K562 (cell line): Measurements from ENCODE around the gene CSMD2. TPM values are rescaled to one million over a fixed set of nuclear protein-coding genes. Genes with fewer than 3 reads are reported as not detected.

ENCODE experiments used
- ARID3A ChIP-seq: IDR thresholded peaks from 2 replicates; pipeline ENCODE4 v1.6.1; 2012; ENCODE audit warnings: low read depth, low read length, improper control_type of control experiment, borderline replicate concordance
- CREB5 ChIP-seq: fragments of 250-450 bp; sonication (Bioruptor Pico); IDR thresholded peaks from 2 replicates; pipeline ENCODE4 v1.5.0; 2020; ENCODE audit warnings: mild to moderate bottlenecking
- E2F4 ChIP-seq: sonication (generic); formaldehyde crosslinking; IDR thresholded peaks from 2 replicates; pipeline ENCODE4 v1.8.0; 2022; ENCODE audit warnings: mild to moderate bottlenecking, low read depth, missing genetic modification reagents
- HNRNPH1 ChIP-seq: fragments of 200-400 bp; formaldehyde crosslinking; optimal IDR thresholded peaks from 2 replicates; pipeline ENCODE3; 2017; ENCODE audit warnings: low read depth, mild to moderate bottlenecking, low read length, moderate library complexity
- PREB ChIP-seq: sonication (generic); formaldehyde crosslinking; IDR thresholded peaks from 2 replicates; pipeline ENCODE4 v1.8.1; 2023; ENCODE audit warnings: mild to moderate bottlenecking, missing genetic modification reagents
- SIRT6 ChIP-seq: IDR thresholded peaks from one replicate; pipeline ENCODE4 v1.6.1; 2012; ENCODE audit warnings: low read depth, mild to moderate bottlenecking, control low read depth, inconsistent platforms, low read length, moderate library complexity
- ZNF23 ChIP-seq: fragments of 250-450 bp; sonication (Bioruptor Pico); IDR thresholded peaks from 2 replicates; pipeline ENCODE4 v1.4.0; 2020; ENCODE audit warnings: mild to moderate bottlenecking
- ZNF318 ChIP-seq, 2 experiments: fragments of 450-650 bp; IDR thresholded peaks; 2 replicates each; pipeline ENCODE4 v1.6.1; 2016; ENCODE audit warnings: mild to moderate bottlenecking in 2 of 2, borderline replicate concordance in 1 of 2, low read depth in 1 of 2, moderate library complexity in 1 of 2
- polyA plus RNA-seq, 8 experiments: library from polyadenylated mRNA; depleted of rRNA in 4 of 8; stranded (reverse) in 5 of 8; unstranded in 3 of 8; fragments of >200 nt; fragmentation: Nextera tagmentation in 2 of 8; fragmentation: Illumina TruSeq in 1 of 8; extraction: Ambion mirVana in 2 of 8; extraction: Trizol in 1 of 8; gene quantifications; 2 replicates each; pipeline versions ENCODE4 v1.2.1 to v1.2.3, GENCODE V29; 2011 to 2014; ENCODE audit warnings: inconsistent platforms in 1 of 8, missing spikeins in 1 of 8
- total RNA-seq, 7 experiments: library from RNA; depleted of rRNA in 6 of 7; stranded (reverse); fragments of >200 nt in 6 of 7; fragmentation: Illumina TruSeq in 2 of 7; extraction: Trizol in 2 of 7; gene quantifications; 2 replicates each; pipeline versions ENCODE4 v1.2.1 to v1.2.3, GENCODE V29; 2011 to 2021; ENCODE audit warnings: low replicate concordance in 1 of 7

CSMD2 gene
- total and polyA plus RNA-seq, 9 of the 15 experiments (the other 6 are each of a cell fraction or from before 2014, with no cell fraction given), result not detected

GRCh38 chr1:33709174-33709782, 455.8 kb downstream of the CSMD2 start (continued):
- no peak for TF ChIP-seq SIRT6
- no peak for TF ChIP-seq CREB5 (CRISPR knock-in tag)
- no peak for TF ChIP-seq ARID3A
- no peak for TF ChIP-seq PREB (CRISPR knock-in tag)
- TF ChIP-seq ZNF23 (CRISPR knock-in tag), result no peak
- no peak for TF ChIP-seq ZNF318 (IDR thresholded peaks at IDR 0.05; ENCODE audit: borderline replicate concordance in 1 of 2, low read depth in 1 of 2)
- TF ChIP-seq HNRNPH1, result no peak
- no peak for TF ChIP-seq E2F4 (CRISPR knock-in tag)
